Upper lobe of left lung (tissue), 6 donors: ENCODE results near the gene GJA3. TPM values are rescaled to one million over a fixed set of nuclear protein-coding genes. Genes with fewer than 3 reads are reported as not detected.

Experiments
- ATAC-seq, 2 donors: fragments of 200-7000 bp; cut with Tn5 transposase; one replicate each; pipeline ENCODE4 v1.9.1; 2022; ENCODE audit warnings: mild to moderate bottlenecking in 2 of 2, moderate library complexity in 2 of 2; ENCODE audit not compliant: low FRiP score in 2 of 2
- DNase-seq, 2 donors: peaks; one replicate each; pipeline ENCODE4 v3.0.0-alpha.2; 2019 to 2020
- H3K27ac ChIP-seq, 4 donors: fragments of 200-600 bp; sonication (generic); one replicate each; pipeline ENCODE4 v1.5.1; 2016 to 2019
- H3K27me3 ChIP-seq, 4 donors: fragments of 200-600 bp; sonication (generic); one replicate each; pipeline ENCODE4 v1.5.1; 2017 to 2019
- H3K36me3 ChIP-seq, 4 donors: fragments of 200-600 bp; sonication (generic); one replicate each; pipeline ENCODE4 v1.5.1; 2016 to 2019
- H3K4me1 ChIP-seq, 4 donors: fragments of 200-600 bp; sonication (generic); one replicate each; pipeline ENCODE4 v1.5.1; 2018 to 2019
- H3K4me3 ChIP-seq, 4 donors: fragments of 200-600 bp; sonication (generic); one replicate each; pipeline ENCODE4 v1.5.1; 2017 to 2019; ENCODE audit warnings: mild to moderate bottlenecking in 2 of 4, moderate library complexity in 1 of 4
- H3K9me3 ChIP-seq, 4 donors: fragments of 200-600 bp; sonication (generic); one replicate each; pipeline ENCODE4 v1.5.1; 2018 to 2019
- EP300 ChIP-seq, 4 donors: sonication (generic); formaldehyde crosslinking; IDR thresholded peaks; one replicate each; pipeline ENCODE4 v1.5.1; 2017; ENCODE audit warnings: antibody characterized with exemption in 4 of 4, control low read depth in 2 of 4
- POLR2A ChIP-seq, 4 donors: fragments of 450-650 bp; IDR thresholded peaks; one replicate each; pipeline ENCODE4 v1.5.1; 2016 to 2017; ENCODE audit warnings: antibody characterized with exemption in 4 of 4, mild to moderate bottlenecking in 2 of 4
- POLR2AphosphoS5 ChIP-seq, 2 donors: sonication (generic); formaldehyde crosslinking; IDR thresholded peaks; one replicate each; pipeline ENCODE4 v1.5.1; 2017; ENCODE audit warnings: antibody characterized with exemption in 2 of 2
- WGBS, 2 donors: methylation state at CpG; one replicate each; pipeline ENCODE4 v1.1.5; 2017 to 2018; 5-methylcytosine and 5-hydroxymethylcytosine counted together
- total RNA-seq, 6 donors: library from RNA; depleted of rRNA in 4 of 6; stranded (reverse); fragments of >200 nt in 4 of 6; gene quantifications; one replicate each; pipeline versions ENCODE4 v1.1.0 to v1.2.1, GENCODE V29; 2016 to 2021
- TF ChIP-seq, protein P1 (sequence below), 6 experiments: fragments of 450-650 bp in 4 of 6; fragments of 200-600 bp in 2 of 6; sonication (generic) in 2 of 6; IDR thresholded peaks; one replicate each; pipeline ENCODE4 v1.5.1; 2016 to 2019; ENCODE audit warnings: antibody characterized with exemption in 6 of 6
- donor health status: DM: no; HTN: no; CAD: no; lungs with moderate emphysema.
- donor health status: DM: no; HTN: yes; CAD: no; lungs with severe emphysema.

Gene GJA3
- total RNA-seq, 6 donors from 2014 or later, result 0.07 to 0.10 TPM; not detected in 4

DNA sequence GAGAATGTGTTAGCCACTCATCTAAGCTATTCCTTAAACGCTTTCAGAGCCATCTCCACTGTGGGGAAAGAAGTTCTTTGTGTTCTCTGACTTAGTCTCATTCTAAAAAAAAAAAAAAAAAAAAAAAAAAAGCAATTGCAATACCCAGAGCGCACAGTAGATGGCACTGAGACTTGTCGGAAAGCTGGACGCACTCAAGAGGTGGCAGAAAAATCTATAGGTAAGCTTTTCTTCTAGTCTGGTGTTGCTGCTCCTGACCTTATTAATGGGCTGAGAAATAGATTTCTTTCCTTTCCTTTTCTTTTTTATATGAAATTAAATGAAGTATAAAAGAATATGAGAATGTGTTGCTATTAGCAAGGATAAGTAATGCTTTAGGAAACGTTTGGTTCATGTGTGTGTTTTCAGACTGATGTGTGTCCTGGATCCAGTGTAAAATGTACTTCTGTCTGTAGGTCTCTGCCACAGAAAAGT lies 36.5 kb upstream of the GJA3 start:
- Histone ChIP-seq H3K9me3 (no peaks in the 10 kb centered on the region), H3K36me3 (no peaks in the 10 kb centered on the region), H3K4me1 (peaks cover 17 to 21% (median 19%) of the 10 kb centered on the region in 4 donors), H3K27ac (no peak overlapping the region), H3K27me3 (peaks cover 0 to 35% (median 12%) of the 10 kb centered on the region in 4 donors), H3K4me3 (no peak overlapping the region)
- peak in 1 of 2 donors; percentile 72 for ATAC-seq
- no peak for DNase-seq
- TF ChIP-seq, protein P1, sequence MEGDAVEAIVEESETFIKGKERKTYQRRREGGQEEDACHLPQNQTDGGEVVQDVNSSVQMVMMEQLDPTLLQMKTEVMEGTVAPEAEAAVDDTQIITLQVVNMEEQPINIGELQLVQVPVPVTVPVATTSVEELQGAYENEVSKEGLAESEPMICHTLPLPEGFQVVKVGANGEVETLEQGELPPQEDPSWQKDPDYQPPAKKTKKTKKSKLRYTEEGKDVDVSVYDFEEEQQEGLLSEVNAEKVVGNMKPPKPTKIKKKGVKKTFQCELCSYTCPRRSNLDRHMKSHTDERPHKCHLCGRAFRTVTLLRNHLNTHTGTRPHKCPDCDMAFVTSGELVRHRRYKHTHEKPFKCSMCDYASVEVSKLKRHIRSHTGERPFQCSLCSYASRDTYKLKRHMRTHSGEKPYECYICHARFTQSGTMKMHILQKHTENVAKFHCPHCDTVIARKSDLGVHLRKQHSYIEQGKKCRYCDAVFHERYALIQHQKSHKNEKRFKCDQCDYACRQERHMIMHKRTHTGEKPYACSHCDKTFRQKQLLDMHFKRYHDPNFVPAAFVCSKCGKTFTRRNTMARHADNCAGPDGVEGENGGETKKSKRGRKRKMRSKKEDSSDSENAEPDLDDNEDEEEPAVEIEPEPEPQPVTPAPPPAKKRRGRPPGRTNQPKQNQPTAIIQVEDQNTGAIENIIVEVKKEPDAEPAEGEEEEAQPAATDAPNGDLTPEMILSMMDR (IDR thresholded peaks at IDR 0.05), result peak in 5 of 6 experiments; percentile 27 to 73 (median 39)
- TF ChIP-seq EP300 (IDR thresholded peaks at IDR 0.05) (no peak), POLR2AphosphoS5 (IDR thresholded peaks at IDR 0.05) (no peak)
- WGBS, 2 donors, result 9 to 13% methylated on average over 5 of the region's 5 CpGs

DNA sequence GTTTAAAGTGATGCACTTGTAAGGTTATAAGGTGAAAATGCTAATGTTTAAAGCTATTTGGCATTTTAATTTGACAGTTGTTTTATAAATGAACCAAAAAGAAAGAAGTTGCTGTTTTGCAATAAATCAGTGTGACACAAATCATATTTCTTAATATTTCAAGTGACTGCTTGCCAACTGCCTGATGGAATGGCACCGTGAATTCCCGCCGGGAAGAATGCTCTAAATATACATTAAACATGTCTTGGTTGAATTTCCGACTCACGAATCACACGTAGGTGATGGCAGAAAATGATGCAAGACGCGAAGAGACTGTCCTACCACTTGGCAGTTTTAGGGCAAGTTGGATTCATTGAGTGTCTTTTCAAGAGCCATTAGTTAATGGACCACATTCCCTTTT lies 34.9 kb upstream of the GJA3 start:
- ATAC-seq (no peak), DNase-seq (no peak)
- no peaks in the 10 kb centered on the region for H3K36me3 ChIP-seq
- no peak for TF ChIP-seq POLR2AphosphoS5 (IDR thresholded peaks at IDR 0.05)
- TF ChIP-seq EP300 (IDR thresholded peaks at IDR 0.05), result no peak
- TF ChIP-seq, protein P1 (IDR thresholded peaks at IDR 0.05), result no peak
- TF ChIP-seq POLR2A (IDR thresholded peaks at IDR 0.05), result no peak
- WGBS, 2 donors, result 68 to 69% methylated on average over 8 of the region's 8 CpGs
- no peaks in the 10 kb centered on the region for H3K9me3 ChIP-seq
- H3K27me3 ChIP-seq, result peaks cover 0 to 37% (median 19%) of the 10 kb centered on the region in 4 donors
- H3K4me1 ChIP-seq, result peaks cover 25 to 30% (median 28%) of the 10 kb centered on the region in 4 donors
- H3K4me3 ChIP-seq, result no peak overlapping the region
- no peak overlapping the region for H3K27ac ChIP-seq

DNA sequence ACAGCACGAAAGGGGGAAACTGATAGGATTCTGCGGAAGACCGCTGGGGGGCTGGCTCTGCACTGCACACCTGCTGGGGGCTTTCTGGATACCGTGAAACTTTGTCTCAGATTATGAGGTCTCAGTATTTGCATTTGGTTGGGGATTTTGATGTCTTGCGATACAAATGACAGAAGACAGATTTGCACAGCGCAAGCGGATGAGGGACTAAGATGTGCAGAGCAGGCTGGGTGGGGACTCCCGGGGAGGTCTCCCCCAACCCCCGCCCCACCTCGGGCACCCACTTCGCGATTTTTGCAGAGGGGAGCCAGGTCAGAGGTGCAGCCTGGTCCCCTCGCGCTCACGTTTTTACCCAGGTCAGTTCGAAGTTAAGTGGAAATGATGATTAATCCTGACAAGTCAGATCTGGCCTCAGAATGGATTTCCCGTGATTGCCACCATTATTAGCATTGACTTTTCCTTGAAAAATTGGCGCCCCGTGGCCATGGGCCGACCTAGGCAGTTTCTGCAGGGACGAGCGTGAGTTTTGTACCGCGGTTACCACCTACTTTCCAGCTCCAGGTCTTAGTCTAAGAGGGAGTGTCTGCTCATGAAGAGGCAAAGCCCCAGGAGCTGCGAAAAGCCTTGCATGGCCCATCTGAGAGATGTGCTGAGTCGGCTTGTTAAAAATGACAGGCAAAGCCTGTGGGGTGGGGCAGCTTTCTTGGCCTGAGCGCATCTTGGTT lies 33.2 kb upstream of the GJA3 start:
- TF ChIP-seq, protein P1 (IDR thresholded peaks at IDR 0.05), result no peak
- TF ChIP-seq EP300 (IDR thresholded peaks at IDR 0.05) (no peak), POLR2A (IDR thresholded peaks at IDR 0.05) (no peak), POLR2AphosphoS5 (IDR thresholded peaks at IDR 0.05) (no peak)
- Histone ChIP-seq H3K4me3 (peak overlapping the region in 1 of 4 donors; percentile 61), H3K27ac (no peak overlapping the region), H3K9me3 (no peaks in the 10 kb centered on the region), H3K36me3 (no peaks in the 10 kb centered on the region), H3K4me1 (peaks cover 25 to 30% (median 28%) of the 10 kb centered on the region in 4 donors), H3K27me3 (peaks cover 0 to 37% (median 19%) of the 10 kb centered on the region in 4 donors)
- DNase-seq (no peak), ATAC-seq (peak in 1 of 2 donors; percentile 6)
- 21 to 31% methylated on average over 23 to 27 of the region's 27 CpGs for WGBS, 2 donors

DNA sequence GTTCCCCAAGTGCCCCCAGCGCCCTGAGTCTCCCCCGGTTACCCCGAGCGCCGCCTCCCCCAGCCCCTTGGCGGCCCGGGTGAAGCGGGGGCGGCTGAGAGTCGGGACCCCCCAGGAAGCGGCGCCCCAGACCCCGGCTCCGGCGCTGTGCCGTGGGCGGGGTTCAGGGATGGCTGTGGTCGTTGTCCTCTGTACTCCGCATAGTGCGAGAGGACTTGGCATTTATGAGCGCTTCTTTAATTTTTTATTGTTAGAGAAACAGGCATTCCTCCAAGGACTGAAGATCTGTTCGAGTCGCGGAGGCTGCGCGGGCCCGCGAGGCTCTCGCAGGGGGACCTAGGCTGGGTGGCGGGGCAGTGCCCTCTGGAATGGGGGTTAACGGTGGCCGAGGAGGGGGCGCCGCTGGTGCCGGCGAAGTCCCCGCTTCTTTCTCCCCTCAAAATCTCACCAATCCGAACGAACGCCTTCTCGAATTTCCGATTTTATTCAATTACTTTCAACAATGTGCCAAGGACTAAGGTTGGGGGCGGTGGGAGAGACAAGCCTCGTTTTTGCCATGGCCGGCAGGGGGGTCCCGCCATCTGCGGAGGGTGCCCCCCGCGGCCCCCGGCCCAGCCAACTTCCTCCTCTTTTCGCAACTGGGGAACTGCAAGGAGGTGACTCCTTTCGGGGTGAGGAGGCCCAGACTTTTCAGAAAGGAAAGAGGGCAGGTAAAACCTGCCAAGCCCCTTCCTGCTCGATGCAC lies 32.5 kb upstream of the GJA3 start:
- peaks cover 0 to 37% (median 19%) of the 10 kb centered on the region in 4 donors for H3K27me3 ChIP-seq
- H3K27ac ChIP-seq, result no peak overlapping the region
- 1 to 3% methylated on average over 14 to 43 of the region's 53 CpGs for WGBS, 2 donors
- TF ChIP-seq POLR2A (IDR thresholded peaks at IDR 0.05) (no peak), POLR2AphosphoS5 (IDR thresholded peaks at IDR 0.05) (no peak), EP300 (IDR thresholded peaks at IDR 0.05) (no peak)
- TF ChIP-seq, protein P1 (IDR thresholded peaks at IDR 0.05), result no peak
- H3K4me3 ChIP-seq, result peak overlapping the region; percentile 21 to 62 (median 56)
- DNase-seq (peak in 1 of 2 donors; percentile 84), ATAC-seq (peak in 1 of 2 donors; percentile 12)
- no peaks in the 10 kb centered on the region for H3K9me3 ChIP-seq
- peaks cover 25 to 34% (median 28%) of the 10 kb centered on the region in 4 donors for H3K4me1 ChIP-seq
- H3K36me3 ChIP-seq, result no peaks in the 10 kb centered on the region
